Thyroid gland (tissue), 4 donors: ENCODE results near the gene UQCRHL. TPM values are rescaled to one million over a fixed set of nuclear protein-coding genes. Genes with fewer than 3 reads are reported as not detected.

Experiments used
- DNase-seq, 2 donors: peaks; one replicate each; pipeline ENCODE4 v3.0.0-alpha.2; 2019
- H3K27ac ChIP-seq, 3 donors: fragments of 200-600 bp; sonication (generic); 1 replicate in 2 of 3; 2 replicates in 1 of 3; pipeline ENCODE4 v1.5.1; 2016 to 2019; ENCODE audit warnings: mild to moderate bottlenecking in 1 of 3, moderate library complexity in 1 of 3
- H3K27me3 ChIP-seq: fragments of 200-600 bp; sonication (generic); one replicate; pipeline ENCODE4 v1.5.1; 2019
- H3K36me3 ChIP-seq, 2 donors: fragments of 200-600 bp; sonication (generic); one replicate each; pipeline ENCODE4 v1.5.1; 2016 to 2019
- H3K4me1 ChIP-seq, 2 donors: fragments of 200-600 bp; sonication (generic); one replicate each; pipeline ENCODE4 v1.5.1; 2017 to 2019
- H3K4me3 ChIP-seq, 3 donors: fragments of 200-600 bp; sonication (generic); replicated peaks in 1 of 3; 1 replicate in 2 of 3; 2 replicates in 1 of 3; pipeline ENCODE4 v1.5.1; 2016; ENCODE audit warnings: mild to moderate bottlenecking in 1 of 3
- H3K9me3 ChIP-seq: fragments of 200-600 bp; sonication (generic); one replicate; pipeline ENCODE4 v1.5.1; 2017
- CTCF ChIP-seq, 6 experiments: fragments of 200-600 bp in 3 of 6; fragments of 450-650 bp in 3 of 6; sonication (generic) in 3 of 6; IDR thresholded peaks; one replicate each; pipeline ENCODE4 v1.5.1; 2016 to 2019; ENCODE audit warnings: antibody characterized with exemption in 6 of 6, mild to moderate bottlenecking in 2 of 6, inconsistent platforms in 1 of 6, moderate library complexity in 1 of 6
- POLR2A ChIP-seq, 2 donors: fragments of 450-650 bp; IDR thresholded peaks; one replicate each; pipeline ENCODE4 v1.6.1; 2017; ENCODE audit warnings: antibody characterized with exemption in 2 of 2, mild to moderate bottlenecking in 2 of 2, moderate library complexity in 1 of 2
- WGBS, 2 donors: methylation state at CpG; one replicate each; pipeline ENCODE4 v1.1.5; 2017; 5-methylcytosine and 5-hydroxymethylcytosine counted together
- intact Hi-C: fragments of 100-400 bp; cut with DNase I; formaldehyde crosslinking; loops from one replicate; pipeline ENCODE4 v1.15.1; 2023
- total RNA-seq, 4 donors: library from RNA; depleted of rRNA; stranded (reverse); fragments of >200 nt; gene quantifications; one replicate each; pipeline ENCODE4 v1.2.3, GENCODE V29; 2016

UQCRHL gene
- total RNA-seq, 4 donors from 2014 or later: 0.81 to 1.3 (median 1.00) TPM

DNA sequence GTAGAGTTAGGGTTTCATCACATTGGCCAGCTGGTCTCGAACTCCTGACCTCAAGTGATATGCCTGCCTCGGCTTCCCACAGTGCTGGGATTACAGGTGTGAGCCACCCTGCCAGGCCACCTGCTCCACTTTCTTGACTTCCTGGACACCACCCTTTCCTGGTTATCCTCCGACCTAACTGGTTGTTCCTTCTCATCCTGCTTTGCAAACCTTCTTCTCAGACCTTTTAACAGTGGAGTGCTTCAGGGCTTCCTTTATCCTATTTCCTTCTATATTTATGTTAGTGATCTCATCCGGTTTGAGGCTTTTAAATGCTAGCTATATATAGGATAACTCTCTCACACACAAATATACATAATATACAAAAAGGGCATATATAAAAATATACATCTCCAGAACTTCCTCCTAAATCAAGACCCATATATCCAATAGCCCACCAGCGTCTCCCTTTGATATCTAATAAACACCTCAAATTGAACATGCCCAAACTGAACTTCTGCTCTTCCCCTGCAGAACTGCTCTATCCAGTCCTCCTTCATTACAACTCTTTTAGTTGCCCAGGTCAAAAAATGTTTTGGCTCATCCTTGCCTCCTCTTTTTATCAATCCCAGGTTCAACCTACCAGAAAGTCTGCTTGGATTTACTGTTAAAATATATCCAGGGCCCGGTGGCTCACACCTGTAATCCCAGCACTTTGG lies 19.5 kb upstream of the UQCRHL start:
- TF ChIP-seq POLR2A (IDR thresholded peaks at IDR 0.05) (no peak), CTCF (IDR thresholded peaks at IDR 0.05) (no peak)
- peaks cover 5 to 7% of the 10 kb centered on the region in 2 donors for H3K4me1 ChIP-seq
- no peak for DNase-seq
- no peaks in the 10 kb centered on the region for H3K27me3 ChIP-seq
- WGBS, 2 donors: 86 to 91% methylated on average over 6 of the region's 6 CpGs
- H3K27ac ChIP-seq: no peak overlapping the region
- intact Hi-C loops: no loop called here
- no peaks in the 10 kb centered on the region for H3K36me3 ChIP-seq
- no peaks in the 10 kb centered on the region for H3K9me3 ChIP-seq
- H3K4me3 ChIP-seq: no peak overlapping the region

- no peaks in the 10 kb centered on the region for H3K27me3 ChIP-seq
- H3K9me3 ChIP-seq: no peaks in the 10 kb centered on the region
- TF ChIP-seq CTCF (IDR thresholded peaks at IDR 0.05) (no peak), POLR2A (IDR thresholded peaks at IDR 0.05) (no peak)
- H3K4me1 ChIP-seq: peaks cover 1 to 3% of the 10 kb centered on the region in 2 donors
- H3K36me3 ChIP-seq: no peaks in the 10 kb centered on the region
- intact Hi-C loops: no loop called here
- no peak overlapping the region for H3K27ac ChIP-seq
- DNase-seq: no peak
- H3K4me3 ChIP-seq: no peak overlapping the region
These were observed 18.4 kb upstream of the UQCRHL start for GRCh38 chr1:15825800-15826199.

GRCh38 chr1:15820478-15820877 lies 13.0 kb upstream of the UQCRHL start:
- TF ChIP-seq CTCF (IDR thresholded peaks at IDR 0.05) (no peak), POLR2A (IDR thresholded peaks at IDR 0.05) (no peak)
- no peak overlapping the region for H3K4me3 ChIP-seq

GRCh38 chr1:15816674-15817073 lies 9.2 kb upstream of the UQCRHL start:
- H3K4me1 ChIP-seq: peaks cover 0 to 12% of the 10 kb centered on the region in 2 donors
- no peak overlapping the region for H3K4me3 ChIP-seq
- H3K36me3 ChIP-seq: no peaks in the 10 kb centered on the region
- intact Hi-C loops: no loop called here
- H3K27me3 ChIP-seq: no peaks in the 10 kb centered on the region
- TF ChIP-seq CTCF (IDR thresholded peaks at IDR 0.05): no peak
- DNase-seq: no peak
- no peak overlapping the region for H3K27ac ChIP-seq
- 81 to 92% methylated on average over 5 of the region's 5 CpGs for WGBS, 2 donors
- no peaks in the 10 kb centered on the region for H3K9me3 ChIP-seq

More at GRCh38 chr1:15820478-15820877, 13.0 kb upstream of the UQCRHL start:
- Histone ChIP-seq H3K9me3 (no peaks in the 10 kb centered on the region), H3K4me1 (peaks cover 0 to 12% of the 10 kb centered on the region in 2 donors), H3K27ac (no peak overlapping the region), H3K27me3 (no peaks in the 10 kb centered on the region), H3K36me3 (no peaks in the 10 kb centered on the region)
- intact Hi-C loops: no loop called here
- 83 to 92% methylated on average over 3 of the region's 3 CpGs for WGBS, 2 donors
- no peak for DNase-seq

GRCh38 chr1:15810073-15810472 lies 2.6 kb upstream of the UQCRHL start:
- no peak for TF ChIP-seq POLR2A (IDR thresholded peaks at IDR 0.05)
- TF ChIP-seq CTCF (IDR thresholded peaks at IDR 0.05): no peak
- no peaks in the 10 kb centered on the region for H3K27me3 ChIP-seq
- WGBS, 2 donors: 26 to 55% methylated on average over 1 of the region's 1 CpG
- no peaks in the 10 kb centered on the region for H3K9me3 ChIP-seq
- no peak overlapping the region for H3K4me3 ChIP-seq
- no peaks in the 10 kb centered on the region for H3K4me1 ChIP-seq
- peak overlapping the region in 1 of 3 donors; percentile 49 for H3K27ac ChIP-seq
- intact Hi-C loops: no loop called here
- H3K36me3 ChIP-seq: no peaks in the 10 kb centered on the region
- no peak for DNase-seq
